DND-41 (cell line): ENCODE data around the gene TRAF3IP1.

ENCODE experiments used
- CTCF ChIP-seq: IDR thresholded peaks from 2 replicates; pipeline ENCODE4 v1.5.1; 2012; ENCODE audit warnings: borderline replicate concordance, low read length, moderate library complexity, mild to moderate bottlenecking; ENCODE audit not compliant: poor library complexity, severe bottlenecking; ENCODE audit errors: extremely low read depth
- EZH2 ChIP-seq: IDR thresholded peaks from 3 replicates; pipeline ENCODE4 v1.6.1; 2012; ENCODE audit warnings: borderline replicate concordance, low read depth, mild to moderate bottlenecking, moderate library complexity, low read length, inconsistent platforms; ENCODE audit not compliant: severe bottlenecking

GRCh38 chr2:238287737-238288649 lies 32.3 kb upstream of the TRAF3IP1 start, which contains the start of gene PER2:
- TF ChIP-seq CTCF (peak; percentile 23), EZH2 (no peak)
